SK-MEL-5 (cell line): ENCODE data around the gene VDR. TPM values are rescaled to one million over a fixed set of nuclear protein-coding genes. Genes with fewer than 3 reads are reported as not detected.
A peak's percentile ranks its signal among the peaks of the same experiment; 100 is the strongest.
"Not testable (repeated sequence)": the region's sequence is repeated elsewhere in the genome, so short reads cannot be mapped to it uniquely, and the experiment has no call there.

ENCODE experiments used
- DNase-seq: peaks from one replicate; pipeline ENCODE4 v3.0.0-alpha.2; 2016; ENCODE audit warnings: low read depth, low spot score
- in situ Hi-C: cut with HindIII; loops from 2 replicates; pipeline ENCODE4 v1.10.0; 2016; ENCODE audit warnings: low sequenced_read_pairs, high pct_unique_total_duplicates, low pct_unique_long_range_greater_than_20kb
- total RNA-seq: library from RNA; depleted of rRNA; stranded (reverse); fragments of >200 nt; shearing (Covaris generic); gene quantifications from 2 replicates; pipeline ENCODE4 v1.2.3, GENCODE V29; 2014

The VDR gene
- total RNA-seq, 1 experiment from 2014 or later, result 1.4 TPM

- DNase-seq, result no peak
- in situ Hi-C loops, result no loop called here
These were observed 60.4 kb downstream of the VDR start for GRCh38 chr12:47844264-47845019.

GRCh38 chr12:47843226-47843980 is 61.4 kb downstream of the VDR start:
- in situ Hi-C loops, result no loop called here
- no peak for DNase-seq

- DNase-seq, in situ Hi-C loops: not testable (repeated sequence)
These were observed 62.3 kb downstream of the VDR start for GRCh38 chr12:47842543-47842942.

GRCh38 chr12:47841910-47842309 is 62.9 kb downstream of the VDR start:
- DNase-seq, result no peak
- in situ Hi-C loops, result no loop called here

GRCh38 chr12:47841501-47841900 is 63.3 kb downstream of the VDR start:
- DNase-seq, result no peak
- in situ Hi-C loops, result no loop called here

GRCh38 chr12:47840571-47840970 is 64.2 kb downstream of the VDR start:
- in situ Hi-C loops, result no loop called here
- no peak for DNase-seq

GRCh38 chr12:47839214-47839876 is 65.4 kb downstream of the VDR start:
- in situ Hi-C loops, result no loop called here
- DNase-seq, result no peak

GRCh38 chr12:47838286-47838931 is 66.4 kb downstream of the VDR start:
- DNase-seq, result peak; percentile 67
- in situ Hi-C loops, result no loop called here

GRCh38 chr12:47837190-47838171 is 67.3 kb downstream of the VDR start:
- in situ Hi-C loops, result no loop called here
- peak; percentile 77 for DNase-seq

- in situ Hi-C loops, result no loop called here
- no peak for DNase-seq
These were observed 69.0 kb downstream of the VDR start for GRCh38 chr12:47835831-47836155.

GRCh38 chr12:47835006-47835830 is 69.6 kb downstream of the VDR start:
- in situ Hi-C loops, result no loop called here
- no peak for DNase-seq

- in situ Hi-C loops, result no loop called here
- no peak for DNase-seq
These were observed 70.4 kb downstream of the VDR start for GRCh38 chr12:47834199-47834903.

GRCh38 chr12:47833591-47834012 is 71.2 kb downstream of the VDR start:
- no peak for DNase-seq
- in situ Hi-C loops, result no loop called here

GRCh38 chr12:47832263-47832933 is 72.4 kb downstream of the VDR start:
- in situ Hi-C loops, result no loop called here
- DNase-seq, result no peak

GRCh38 chr12:47829584-47829983 is 75.2 kb downstream of the VDR start:
- in situ Hi-C loops, result no loop called here
- no peak for DNase-seq
